Mononuclear cell (primary cell): ENCODE results near the gene CCDC57. TPM values are rescaled to one million over a fixed set of nuclear protein-coding genes. Genes with fewer than 3 reads are reported as not detected.

Source experiments
- H3K27me3 ChIP-seq: 2 replicates; pipeline ENCODE4 v1.6.0; 2011; ENCODE audit warnings: low read length, control low read depth; ENCODE audit not compliant: insufficient read depth
- H3K4me1 ChIP-seq: 2 replicates; pipeline ENCODE4 v1.5.1; 2011; ENCODE audit warnings: mild to moderate bottlenecking, low read length, control low read depth; ENCODE audit not compliant: insufficient read depth
- H3K4me3 ChIP-seq: 2 replicates; pipeline ENCODE4 v1.5.1; 2011; ENCODE audit warnings: mild to moderate bottlenecking, low read length, moderate library complexity
- H3K9me3 ChIP-seq: 2 replicates; pipeline ENCODE4 v1.5.1; 2011; ENCODE audit warnings: low read depth, mild to moderate bottlenecking, control low read depth, low read length
- total RNA-seq: library from RNA; depleted of rRNA; stranded (reverse); fragments of >200 nt; gene quantifications from one replicate; pipeline ENCODE4 v1.2.3, GENCODE V29; 2012

CCDC57 gene
- total RNA-seq, 1 donor: 36.6 TPM

DNA sequence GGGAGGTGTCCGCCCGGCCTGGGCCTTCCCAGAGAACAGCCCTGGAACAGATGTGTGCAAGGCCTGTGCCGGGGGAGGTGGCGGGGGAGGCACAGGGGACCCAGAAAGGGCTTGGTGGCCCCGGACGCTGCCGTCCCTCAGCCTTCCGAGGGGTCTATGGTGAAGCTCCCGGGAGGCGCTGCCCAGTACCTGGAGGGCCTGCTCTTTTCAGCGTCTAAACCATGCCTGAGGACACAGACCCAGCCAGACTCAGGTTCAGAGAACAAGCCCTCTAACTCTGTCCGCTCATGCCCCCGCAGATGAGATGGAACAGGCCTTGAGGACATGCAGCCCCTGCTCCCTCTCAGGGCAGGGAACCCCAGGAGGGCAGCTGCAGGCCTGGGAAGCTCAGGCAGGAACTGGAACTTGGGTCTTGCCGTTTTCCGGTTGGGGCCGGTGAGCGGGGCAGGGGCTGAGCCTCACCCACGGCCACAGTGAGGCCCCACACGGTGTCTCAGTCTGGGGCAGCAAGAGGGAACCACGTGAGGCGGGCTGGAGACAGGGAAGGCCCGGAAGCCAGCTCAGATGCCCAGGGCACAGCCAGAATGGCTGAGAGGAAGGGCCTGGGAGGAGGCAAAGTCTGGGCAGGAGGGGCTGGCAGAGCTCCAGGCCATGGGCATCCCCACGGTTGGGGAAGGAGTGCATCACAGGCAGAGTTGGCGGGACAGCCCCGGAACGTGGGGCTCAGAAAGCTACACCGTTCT lies 28.7 kb upstream of the CCDC57 start:
- H3K4me3 ChIP-seq: no peak overlapping the region
- H3K27me3 ChIP-seq: no peaks in the 10 kb centered on the region
- no peaks in the 10 kb centered on the region for H3K9me3 ChIP-seq
- H3K4me1 ChIP-seq: peaks cover 69% of the 10 kb centered on the region

DNA sequence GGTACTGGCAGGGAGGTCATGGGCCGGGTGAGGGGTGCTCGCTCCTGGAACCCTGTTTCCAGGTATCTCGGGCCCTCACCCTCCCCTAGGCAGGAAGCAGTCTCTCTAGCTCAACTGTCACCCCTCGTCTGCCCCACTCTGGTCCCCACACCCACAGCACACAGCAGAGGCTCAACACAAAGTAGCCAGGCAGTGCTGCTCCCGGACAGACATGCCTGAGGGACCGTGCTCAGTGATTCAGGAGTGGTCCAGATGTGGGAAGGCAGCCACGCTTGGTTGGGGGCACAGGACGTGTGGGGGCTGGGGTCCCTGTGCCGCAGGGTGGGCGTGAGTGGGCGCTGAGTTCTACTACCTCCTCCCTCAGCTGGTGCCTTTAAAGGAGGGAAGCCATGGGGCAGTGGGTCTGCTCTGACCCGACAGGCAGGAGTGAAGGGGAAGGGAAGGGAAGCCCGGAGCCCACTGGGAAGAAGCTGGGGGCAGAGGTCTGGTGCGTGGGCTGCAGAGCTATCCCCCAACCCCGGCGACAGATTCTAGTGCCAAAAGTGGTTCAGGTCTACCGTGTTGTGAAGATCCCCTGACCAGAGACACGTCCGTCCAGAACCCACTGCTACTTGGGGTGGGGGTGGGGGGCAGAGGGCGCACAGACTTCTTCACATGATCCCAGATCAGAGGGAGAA lies 28.0 kb upstream of the CCDC57 start:
- Histone ChIP-seq H3K9me3 (no peaks in the 10 kb centered on the region), H3K4me1 (peaks cover 76% of the 10 kb centered on the region), H3K4me3 (no peak overlapping the region), H3K27me3 (no peaks in the 10 kb centered on the region)

DNA sequence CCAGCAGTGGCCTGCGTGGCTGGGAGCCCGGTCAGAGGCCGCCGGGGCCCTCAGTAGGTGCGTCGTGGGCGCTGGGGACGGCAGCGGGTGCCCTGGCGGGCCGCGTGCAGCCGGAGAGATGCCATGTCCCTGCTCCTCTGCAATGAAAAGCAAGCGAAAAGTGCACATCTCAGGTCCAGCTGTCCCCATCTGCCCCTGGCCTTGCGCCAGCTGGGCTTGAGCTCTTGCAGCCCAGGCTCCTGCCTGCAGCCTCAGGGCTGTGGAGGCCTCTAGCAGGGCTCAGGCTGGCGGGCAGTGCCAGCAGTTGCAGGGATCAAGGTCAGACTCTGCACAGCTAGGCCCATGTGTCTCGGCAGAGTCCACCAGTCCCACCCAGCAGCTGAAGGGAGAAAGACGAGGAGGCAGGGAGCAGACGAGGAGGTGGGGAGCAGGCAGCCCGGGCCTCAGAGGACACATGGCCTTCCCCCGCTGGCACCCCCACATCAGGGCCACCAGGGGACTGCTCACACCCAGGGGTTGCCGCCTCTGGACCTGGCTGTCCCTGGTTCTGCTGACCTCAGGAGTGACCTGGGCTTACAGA lies 27.4 kb upstream of the CCDC57 start:
- Histone ChIP-seq H3K27me3 (no peaks in the 10 kb centered on the region), H3K9me3 (no peaks in the 10 kb centered on the region), H3K4me3 (no peak overlapping the region), H3K4me1 (peaks cover 82% of the 10 kb centered on the region)

DNA sequence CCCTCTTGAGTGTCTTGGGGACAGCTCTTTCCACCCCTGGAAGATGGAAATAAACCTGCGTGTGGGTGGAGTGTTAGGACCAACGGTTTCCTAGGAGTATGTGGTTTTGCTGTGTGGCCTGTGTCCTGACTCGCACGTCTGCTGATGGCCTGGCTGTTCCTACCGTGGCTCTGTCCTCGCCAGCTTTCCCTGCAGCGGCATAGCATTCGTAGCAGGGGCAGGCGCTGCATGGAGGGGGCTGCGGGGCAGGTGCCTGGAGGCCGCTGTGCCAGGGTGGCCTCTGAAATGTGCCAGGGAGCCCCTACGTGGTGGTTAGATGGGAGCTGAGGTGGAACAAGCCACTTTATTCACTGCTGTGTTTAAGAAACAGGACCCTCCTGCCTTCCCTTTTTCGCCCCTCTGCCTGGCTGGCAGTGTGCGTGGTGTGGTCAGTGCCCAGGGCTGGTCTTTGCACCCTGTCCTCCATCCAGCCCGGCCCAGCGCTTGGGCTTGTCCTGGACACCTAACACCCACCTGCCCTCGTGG lies 26.8 kb upstream of the CCDC57 start:
- Histone ChIP-seq H3K27me3 (no peaks in the 10 kb centered on the region), H3K4me1 (peaks cover 88% of the 10 kb centered on the region), H3K4me3 (no peak overlapping the region), H3K9me3 (no peaks in the 10 kb centered on the region)

DNA sequence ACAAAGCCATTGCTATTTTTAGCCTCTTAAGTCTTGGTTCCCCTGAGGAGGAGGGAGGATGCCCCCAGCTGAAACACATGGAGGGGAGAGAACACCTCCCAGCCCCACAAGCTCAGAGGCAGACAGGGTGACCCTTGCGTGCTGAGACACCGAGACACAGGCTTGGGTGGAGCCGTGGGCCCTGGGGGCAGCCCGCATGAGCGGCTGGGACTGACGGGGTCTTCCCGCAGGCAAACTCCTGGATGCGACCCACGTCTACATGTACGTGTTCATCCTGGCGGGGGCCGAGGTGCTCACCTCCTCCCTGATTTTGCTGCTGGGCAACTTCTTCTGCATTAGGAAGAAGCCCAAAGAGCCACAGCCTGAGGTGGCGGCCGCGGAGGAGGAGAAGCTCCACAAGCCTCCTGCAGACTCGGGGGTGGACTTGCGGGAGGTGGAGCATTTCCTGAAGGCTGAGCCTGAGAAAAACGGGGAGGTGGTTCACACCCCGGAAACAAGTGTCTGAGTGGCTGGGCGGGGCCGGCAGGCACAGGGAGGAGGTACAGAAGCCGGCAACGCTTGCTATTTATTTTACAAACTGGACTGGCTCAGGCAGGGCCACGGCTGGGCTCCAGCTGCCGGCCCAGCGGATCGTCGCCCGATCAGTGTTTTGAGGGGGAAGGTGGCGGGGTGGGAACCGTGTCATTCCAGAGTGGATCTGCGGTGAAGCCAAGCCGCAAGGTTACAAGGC lies 26.0 kb upstream of the CCDC57 start:
- Histone ChIP-seq H3K9me3 (no peaks in the 10 kb centered on the region), H3K4me3 (no peak overlapping the region), H3K27me3 (no peaks in the 10 kb centered on the region), H3K4me1 (peaks cover 96% of the 10 kb centered on the region)

DNA sequence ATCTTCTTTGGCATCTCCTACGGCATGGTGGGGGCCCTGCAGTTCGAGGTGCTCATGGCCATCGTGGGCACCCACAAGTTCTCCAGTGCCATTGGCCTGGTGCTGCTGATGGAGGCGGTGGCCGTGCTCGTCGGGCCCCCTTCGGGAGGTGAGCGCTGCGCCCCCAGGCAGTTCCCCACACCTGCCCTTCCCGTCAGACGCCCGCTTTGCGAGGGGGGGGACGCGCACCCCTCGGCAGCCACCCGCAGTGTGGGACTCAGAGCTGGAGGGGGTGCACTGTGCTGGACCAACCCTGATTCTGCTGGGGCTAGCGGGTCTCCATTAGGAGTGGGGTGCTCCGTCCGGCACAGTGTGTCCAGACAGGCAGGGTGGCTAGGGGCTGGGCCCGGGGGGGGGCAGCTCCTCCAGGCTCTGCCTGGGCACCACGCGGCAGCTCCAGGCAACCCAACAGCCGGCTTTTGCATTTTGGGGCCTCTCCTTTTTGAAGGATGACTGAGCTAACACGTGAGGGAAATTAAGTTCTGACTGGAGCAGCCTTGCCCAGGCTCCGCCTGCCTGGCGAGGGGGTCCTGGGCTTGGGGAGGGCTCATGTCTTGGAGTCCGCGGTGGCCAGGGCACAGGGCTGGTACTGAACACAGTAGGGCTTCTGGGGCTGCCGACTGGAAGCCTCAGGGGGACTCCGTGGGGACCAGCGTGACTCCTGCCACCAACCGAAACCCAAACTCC lies 25.3 kb upstream of the CCDC57 start:
- Histone ChIP-seq H3K4me3 (no peak overlapping the region), H3K9me3 (no peaks in the 10 kb centered on the region), H3K27me3 (no peaks in the 10 kb centered on the region), H3K4me1 (peaks cover 99% of the 10 kb centered on the region)

DNA sequence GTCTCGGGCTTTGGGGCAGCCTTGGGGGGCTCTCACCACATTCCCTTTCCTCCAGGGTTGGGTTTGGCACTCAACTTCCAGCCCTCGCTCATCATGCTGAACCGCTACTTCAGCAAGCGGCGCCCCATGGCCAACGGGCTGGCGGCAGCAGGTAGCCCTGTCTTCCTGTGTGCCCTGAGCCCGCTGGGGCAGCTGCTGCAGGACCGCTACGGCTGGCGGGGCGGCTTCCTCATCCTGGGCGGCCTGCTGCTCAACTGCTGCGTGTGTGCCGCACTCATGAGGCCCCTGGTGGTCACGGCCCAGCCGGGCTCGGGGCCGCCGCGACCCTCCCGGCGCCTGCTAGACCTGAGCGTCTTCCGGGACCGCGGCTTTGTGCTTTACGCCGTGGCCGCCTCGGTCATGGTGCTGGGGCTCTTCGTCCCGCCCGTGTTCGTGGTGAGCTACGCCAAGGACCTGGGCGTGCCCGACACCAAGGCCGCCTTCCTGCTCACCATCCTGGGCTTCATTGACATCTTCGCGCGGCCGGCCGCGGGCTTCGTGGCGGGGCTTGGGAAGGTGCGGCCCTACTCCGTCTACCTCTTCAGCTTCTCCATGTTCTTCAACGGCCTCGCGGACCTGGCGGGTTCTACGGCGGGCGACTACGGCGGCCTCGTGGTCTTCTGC lies 24.6 kb upstream of the CCDC57 start:
- Histone ChIP-seq H3K4me3 (no peak overlapping the region), H3K27me3 (no peaks in the 10 kb centered on the region), H3K4me1 (peaks cover 97% of the 10 kb centered on the region), H3K9me3 (no peaks in the 10 kb centered on the region)

DNA sequence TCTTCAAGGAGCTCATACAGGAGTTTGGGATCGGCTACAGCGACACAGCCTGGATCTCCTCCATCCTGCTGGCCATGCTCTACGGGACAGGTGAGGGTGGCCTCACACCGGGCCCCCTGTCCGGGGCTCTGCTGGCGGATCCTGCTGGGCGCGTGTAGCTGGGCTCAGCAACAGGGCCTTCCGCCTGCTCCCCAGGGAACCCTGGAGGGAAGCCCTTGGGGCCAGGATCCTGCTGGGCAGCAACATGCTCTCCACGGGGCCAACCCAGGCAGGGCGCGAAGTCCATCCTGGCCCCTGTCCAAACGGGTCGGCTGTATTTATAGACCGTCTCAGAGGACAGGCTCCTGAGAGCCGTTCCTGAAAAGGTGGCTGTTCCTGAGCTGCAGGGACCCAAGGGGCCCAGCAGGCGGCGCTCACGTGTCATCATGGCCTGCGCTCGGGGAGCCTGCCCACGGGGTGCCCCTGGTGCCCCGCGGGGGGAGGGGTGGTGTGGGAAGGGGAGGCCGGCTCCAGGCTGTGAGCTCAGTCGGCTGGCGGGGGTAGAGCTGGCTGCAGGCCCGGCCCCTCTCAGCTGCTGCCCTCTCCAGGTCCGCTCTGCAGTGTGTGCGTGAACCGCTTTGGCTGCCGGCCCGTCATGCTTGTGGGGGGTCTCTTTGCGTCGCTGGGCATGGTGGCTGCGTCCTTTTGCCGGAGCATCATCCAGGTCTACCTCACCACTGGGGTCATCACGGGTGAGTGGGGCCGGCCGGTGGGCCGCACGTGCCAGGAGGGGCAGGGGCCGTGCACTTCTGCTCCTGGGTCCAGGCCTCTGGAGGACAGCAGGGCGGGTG lies 23.7 kb upstream of the CCDC57 start:
- Histone ChIP-seq H3K4me1 (peaks cover 98% of the 10 kb centered on the region), H3K9me3 (no peaks in the 10 kb centered on the region), H3K4me3 (no peak overlapping the region), H3K27me3 (no peaks in the 10 kb centered on the region)

DNA sequence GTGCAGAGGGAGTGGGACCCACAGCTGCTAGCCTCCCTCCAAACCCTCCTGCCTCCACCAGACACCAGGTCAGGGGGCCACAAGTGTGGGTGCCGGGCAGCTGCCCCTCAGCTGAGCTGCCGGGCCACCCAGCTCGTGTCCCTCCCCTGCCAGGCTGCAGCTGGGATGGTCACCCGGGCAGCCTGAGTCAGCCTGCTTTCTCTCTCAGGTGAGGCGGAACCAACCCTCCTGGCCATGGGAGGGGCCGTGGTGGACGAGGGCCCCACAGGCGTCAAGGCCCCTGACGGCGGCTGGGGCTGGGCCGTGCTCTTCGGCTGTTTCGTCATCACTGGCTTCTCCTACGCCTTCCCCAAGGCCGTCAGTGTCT lies 23.1 kb upstream of the CCDC57 start:
- Histone ChIP-seq H3K4me3 (no peak overlapping the region), H3K27me3 (no peaks in the 10 kb centered on the region), H3K9me3 (no peaks in the 10 kb centered on the region), H3K4me1 (peaks cover 97% of the 10 kb centered on the region)

DNA sequence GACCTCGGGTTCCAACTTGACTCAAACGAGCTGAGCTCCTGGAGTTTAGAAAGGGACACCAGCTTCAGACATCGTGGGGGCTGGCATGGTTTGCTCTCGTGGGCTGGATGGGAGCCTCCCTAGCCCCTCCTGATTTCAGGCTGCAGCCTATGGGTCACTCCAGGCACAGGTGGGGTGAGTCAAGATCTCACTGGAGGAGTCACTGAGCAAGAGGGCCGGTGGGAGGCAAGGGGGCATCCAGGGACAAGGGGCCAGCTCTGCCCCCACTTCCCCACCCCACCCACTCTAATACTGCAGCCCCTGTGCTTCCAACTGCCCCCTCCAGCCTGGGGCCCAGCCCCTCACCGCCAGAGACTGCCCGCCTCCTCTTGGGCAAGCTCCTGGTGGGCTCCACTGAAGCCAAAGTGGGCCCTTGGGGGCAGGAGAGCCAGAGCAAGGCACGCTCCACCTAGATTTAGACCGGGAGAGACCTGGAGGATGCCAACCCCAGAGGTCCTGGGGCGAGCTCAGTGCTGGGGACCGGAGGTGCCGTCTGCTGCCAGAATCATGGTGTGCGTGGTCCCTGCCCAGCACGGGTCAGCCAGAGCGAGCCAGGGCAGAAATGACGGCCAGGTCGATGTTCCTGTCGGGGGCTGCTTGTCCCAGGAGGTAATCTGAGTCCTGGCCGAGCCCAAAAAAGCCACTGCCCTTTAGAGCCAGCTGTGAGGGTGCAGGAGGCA lies 22.6 kb upstream of the CCDC57 start:
- peaks cover 97% of the 10 kb centered on the region for H3K4me1 ChIP-seq
- no peaks in the 10 kb centered on the region for H3K27me3 ChIP-seq
- no peaks in the 10 kb centered on the region for H3K9me3 ChIP-seq
- no peak overlapping the region for H3K4me3 ChIP-seq

DNA sequence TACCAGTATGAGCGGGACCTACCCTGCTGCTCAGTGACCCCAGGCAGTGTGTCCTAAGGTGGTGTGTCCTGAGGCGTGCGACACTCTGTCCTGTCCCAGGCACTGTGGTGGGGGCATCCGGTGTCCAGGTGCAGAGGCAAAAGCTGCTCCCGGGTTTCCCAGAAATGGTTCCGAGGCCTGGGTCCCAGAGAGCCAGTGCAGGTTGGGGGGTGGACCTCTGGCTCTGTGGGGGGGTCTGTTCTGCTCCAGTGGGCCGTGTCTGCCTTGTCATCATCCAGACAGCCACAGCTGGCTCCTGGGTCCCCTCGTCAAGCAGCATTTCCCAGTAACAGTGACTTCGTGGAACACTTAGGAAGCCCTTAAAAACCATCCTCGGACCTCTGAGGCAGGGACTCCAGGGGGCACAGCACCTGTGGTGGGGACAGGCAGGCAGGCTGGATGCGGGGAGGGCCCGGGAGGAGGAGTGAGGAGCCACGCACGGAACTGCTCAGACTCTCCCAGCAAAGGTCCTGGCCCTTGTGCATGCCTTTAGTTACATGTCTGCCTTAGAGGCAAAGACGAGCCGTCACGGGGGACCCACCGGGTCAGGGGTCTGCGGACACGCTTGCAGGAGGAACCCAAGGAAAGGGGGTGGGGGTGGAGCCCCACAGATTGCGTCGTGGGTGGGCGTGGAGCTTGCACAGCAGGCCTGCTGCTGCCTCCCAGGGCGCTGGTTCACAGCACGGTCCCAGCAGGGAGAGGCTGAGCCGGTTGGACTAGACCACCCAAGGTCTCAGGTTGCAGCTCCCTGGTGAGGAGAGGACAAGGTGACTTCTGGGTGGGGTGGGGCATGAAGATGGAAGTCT lies 21.8 kb upstream of the CCDC57 start:
- H3K9me3 ChIP-seq: no peaks in the 10 kb centered on the region
- H3K4me3 ChIP-seq: no peak overlapping the region
- H3K4me1 ChIP-seq: peaks cover 97% of the 10 kb centered on the region
- no peaks in the 10 kb centered on the region for H3K27me3 ChIP-seq
